Pulmonary artery endothelial cell (primary cell): ENCODE data around the gene ZNF555. TPM values are rescaled to one million over a fixed set of nuclear protein-coding genes. Genes with fewer than 3 reads are reported as not detected.
"Not testable (repeated sequence)": the region's sequence is repeated elsewhere in the genome, so short reads cannot be mapped to it uniquely, and the experiment has no call there.

Source experiments
- DNase-seq: peaks from one replicate; pipeline ENCODE4 v3.0.0-alpha.2; 2011; ENCODE audit warnings: low read depth, low spot score
- total RNA-seq: library from RNA; depleted of rRNA; stranded (reverse); fragments of >200 nt; gene quantifications from 2 replicates; pipeline ENCODE4 v1.2.3, GENCODE V29; 2014

The ZNF555 gene
- total RNA-seq, 1 donor from 2014 or later, result 4.7 TPM

GRCh38 chr19:2807379-2808128 is 33.7 kb upstream of the ZNF555 start:
- no peak for DNase-seq

- no peak for DNase-seq
These were observed 32.9 kb upstream of the ZNF555 start for GRCh38 chr19:2808129-2808941.

GRCh38 chr19:2809387-2810140 is 31.7 kb upstream of the ZNF555 start:
- no peak for DNase-seq

- DNase-seq, result no peak
These were observed 30.9 kb upstream of the ZNF555 start for GRCh38 chr19:2810141-2811091.

GRCh38 chr19:2811221-2811722 is 30.0 kb upstream of the ZNF555 start:
- no peak for DNase-seq

GRCh38 chr19:2811735-2812413 is 29.4 kb upstream of the ZNF555 start:
- DNase-seq, result no peak

- DNase-seq, result no peak
These were observed 28.7 kb upstream of the ZNF555 start for GRCh38 chr19:2812414-2813234.

GRCh38 chr19:2813235-2814160 is 27.8 kb upstream of the ZNF555 start:
- DNase-seq, result no peak

- no peak for DNase-seq
These were observed 26.8 kb upstream of the ZNF555 start for GRCh38 chr19:2814426-2814825.

GRCh38 chr19:2815191-2815614 is 26.1 kb upstream of the ZNF555 start:
- DNase-seq, result no peak

- no peak for DNase-seq
These were observed 25.4 kb upstream of the ZNF555 start for GRCh38 chr19:2815923-2816322.

GRCh38 chr19:2816641-2817040 is 24.6 kb upstream of the ZNF555 start:
- DNase-seq, result no peak

- not testable (repeated sequence) for DNase-seq
These were observed 23.9 kb upstream of the ZNF555 start for GRCh38 chr19:2817237-2817829.

- DNase-seq, result peak; percentile 85
These were observed 21.6 kb upstream of the ZNF555 start, which contains the start of gene ZNF554 for GRCh38 chr19:2819540-2820111. Gene ZNF554, plus strand, starts transcription at chr19:2819868. Its CDS starts 204 bp downstream, at chr19:2820072.

- no peak for DNase-seq
These were observed 21.1 kb upstream of the ZNF555 start for GRCh38 chr19:2820112-2820702.

GRCh38 chr19:2822846-2823245 is 18.4 kb upstream of the ZNF555 start:
- no peak for DNase-seq

- no peak for DNase-seq
These were observed 17.6 kb upstream of the ZNF555 start for GRCh38 chr19:2823646-2824045.
